Fibroblast of pulmonary artery (primary cell): ENCODE measurements around the gene KIAA1328.

ENCODE experiments used
- DNase-seq: peaks from one replicate; pipeline ENCODE4 v3.0.0-alpha.2; 2010; ENCODE audit warnings: low read depth
- H3K4me3 ChIP-seq: replicated peaks from 2 replicates; pipeline ENCODE4 v1.5.1; 2011; ENCODE audit warnings: low read depth, mild to moderate bottlenecking, control low read depth, low read length, moderate library complexity
- CTCF ChIP-seq: IDR thresholded peaks from 2 replicates; pipeline ENCODE4 v1.5.1; 2011; ENCODE audit warnings: mild to moderate bottlenecking, control low read depth, low read length, inconsistent platforms; ENCODE audit errors: missing control alignments

The KIAA1328 gene

GRCh38 chr18:37238282-37239108 is 409.6 kb downstream of the KIAA1328 start:
- no peak for TF ChIP-seq CTCF
- no peak for DNase-seq

GRCh38 chr18:37242091-37242490 is 413.2 kb downstream of the KIAA1328 start:
- no peak for TF ChIP-seq CTCF
- H3K4me3 ChIP-seq: no peak overlapping the region
- no peak for DNase-seq

More at GRCh38 chr18:37238282-37239108, 409.6 kb downstream of the KIAA1328 start:
- no peak overlapping the region for H3K4me3 ChIP-seq

GRCh38 chr18:37242826-37243560 is 414.1 kb downstream of the KIAA1328 start:
- no peak for DNase-seq
- H3K4me3 ChIP-seq: no peak overlapping the region
- no peak for TF ChIP-seq CTCF

GRCh38 chr18:37243741-37244140 is 414.8 kb downstream of the KIAA1328 start:
- DNase-seq: no peak
- no peak for TF ChIP-seq CTCF
- no peak overlapping the region for H3K4me3 ChIP-seq

- no peak for DNase-seq
- no peak for TF ChIP-seq CTCF
- H3K4me3 ChIP-seq: no peak overlapping the region
Observed at GRCh38 chr18:37244618-37245017, 415.7 kb downstream of the KIAA1328 start.

- DNase-seq: no peak
- H3K4me3 ChIP-seq: no peak overlapping the region
- TF ChIP-seq CTCF: no peak
Observed at GRCh38 chr18:37246779-37247340, 417.9 kb downstream of the KIAA1328 start.
